HG02943 (cell line): ENCODE results near the gene ZNF70.
"Not testable (repeated sequence)": the region's sequence is repeated elsewhere in the genome, so short reads cannot be mapped to it uniquely, and the experiment has no call there.

Experiments
- ATAC-seq: cut with Tn5 transposase; IDR thresholded peaks from one replicate; pipeline ENCODE4 v1.9.1; 2021; ENCODE audit warnings: mild to moderate bottlenecking, low read depth, moderate library complexity; ENCODE audit not compliant: unreplicated experiment

The ZNF70 gene

GRCh38 chr22:23760056-23760455 is 9.1 kb upstream of the ZNF70 start:
- no peak for ATAC-seq

- ATAC-seq: no peak
Observed at GRCh38 chr22:23759566-23759965, 8.7 kb upstream of the ZNF70 start.

DNA sequence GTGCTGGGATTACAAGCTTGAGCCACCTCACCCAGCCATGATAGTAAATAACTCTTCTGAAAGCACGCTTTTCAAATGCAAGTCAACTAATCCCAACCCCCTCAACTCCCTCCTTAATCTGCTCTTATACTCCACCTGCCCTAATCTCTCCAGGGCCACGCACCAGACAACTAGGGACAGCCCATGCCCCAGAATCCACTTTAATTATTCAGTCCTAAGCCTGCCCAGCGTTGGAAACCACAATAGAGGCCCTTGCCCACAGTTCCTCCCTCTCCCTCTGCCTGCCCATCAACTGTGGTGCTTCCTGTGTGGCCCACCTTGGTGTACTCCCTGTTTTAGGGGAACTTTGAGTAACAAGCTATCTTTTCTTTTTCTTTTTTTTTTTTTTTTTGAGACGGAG is 6.0 kb upstream of the ZNF70 start:
- ATAC-seq: no peak

- no peak for ATAC-seq
Observed at GRCh38 chr22:23755711-23756110, 4.8 kb upstream of the ZNF70 start.

DNA sequence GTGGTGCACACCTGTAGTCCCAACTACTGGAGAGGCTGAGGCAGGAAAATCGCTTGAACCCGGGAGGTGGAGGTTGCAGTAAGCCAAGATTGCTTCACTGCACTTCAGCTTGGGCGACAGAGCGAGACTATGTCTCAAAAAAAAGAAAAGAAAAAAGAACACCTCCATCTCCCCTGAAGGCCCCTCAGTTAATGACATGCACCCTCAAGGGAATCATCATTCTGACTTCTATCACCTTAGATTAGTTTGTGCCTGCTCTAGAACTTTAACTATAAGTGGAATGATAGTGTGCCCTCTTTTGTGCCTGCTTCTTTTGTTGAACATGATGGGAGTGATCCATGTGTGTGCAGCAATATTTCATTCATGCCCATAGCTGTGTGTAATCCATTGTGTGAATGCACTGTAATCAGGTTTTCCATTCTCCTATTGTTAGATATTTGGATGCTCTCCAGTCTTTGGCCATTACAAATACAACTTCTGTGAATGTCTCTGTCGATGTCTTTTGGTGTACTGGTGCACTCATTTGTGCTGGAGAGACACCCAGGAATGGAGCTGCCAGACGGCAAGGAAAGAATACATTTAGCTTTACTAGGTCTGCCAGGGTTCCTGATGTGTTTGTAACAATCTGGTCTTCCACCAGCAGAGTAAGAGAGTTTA is 4.2 kb upstream of the ZNF70 start:
- no peak for ATAC-seq

GRCh38 chr22:23754220-23754919 is 3.5 kb upstream of the ZNF70 start, which contains the start of gene VPREB3:
Gene VPREB3 (minus strand): TSS chr22:23754425. CDS start chr22:23754363, 62 bp downstream.
- no peak for ATAC-seq

- no peak for ATAC-seq
Observed at GRCh38 chr22:23753385-23753784, 2.5 kb upstream of the ZNF70 start.

DNA sequence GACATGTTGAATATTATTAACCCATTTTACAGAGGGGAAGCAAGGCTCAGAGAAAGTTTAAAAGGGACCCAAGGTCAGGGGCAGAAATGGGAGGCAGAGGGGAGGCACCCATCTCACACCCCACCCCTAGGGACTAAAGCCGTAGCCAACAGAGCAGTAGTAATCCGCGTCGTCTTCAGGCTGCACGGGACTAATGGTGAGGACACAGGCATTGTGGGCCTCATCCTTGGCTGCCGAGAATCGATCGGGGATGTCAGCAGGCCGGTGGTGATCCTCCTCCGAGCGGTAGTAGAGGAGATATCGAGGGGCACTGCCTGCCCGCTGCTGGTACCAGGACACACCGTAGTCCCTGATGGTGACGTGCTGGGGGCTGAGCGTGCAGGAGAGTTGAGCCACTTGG is 1.8 kb upstream of the ZNF70 start:
- no peak for ATAC-seq

DNA sequence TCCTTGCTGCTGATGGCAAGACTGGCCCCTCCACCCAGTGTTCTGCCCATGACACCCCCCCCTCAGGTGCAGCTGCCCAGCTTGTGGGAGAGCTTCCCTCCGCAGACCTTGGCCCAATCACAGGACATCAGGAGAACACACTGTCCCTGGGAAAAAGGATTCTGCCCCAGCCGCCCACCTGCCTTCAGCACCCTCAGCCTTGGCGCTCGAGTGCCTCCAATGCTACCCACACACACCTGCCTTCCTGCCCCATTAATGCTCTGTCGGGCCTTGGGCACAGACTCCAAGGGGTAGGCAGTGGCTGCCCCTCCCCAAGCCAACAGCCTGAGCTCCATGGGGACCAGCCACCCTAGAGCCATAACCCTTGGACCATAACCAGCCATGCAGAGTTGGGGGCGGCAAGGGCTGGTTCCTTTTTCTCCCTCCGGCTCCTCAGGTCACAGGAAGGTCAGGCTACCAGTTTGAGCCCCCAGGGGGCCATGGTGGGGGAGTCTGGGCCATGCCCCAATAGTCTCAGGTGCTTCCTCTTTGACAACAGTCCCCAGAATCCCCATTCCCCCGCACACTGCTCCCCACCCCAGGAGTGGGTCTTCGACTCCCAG is 1.3 kb upstream of the ZNF70 start:
- ATAC-seq: no peak

DNA sequence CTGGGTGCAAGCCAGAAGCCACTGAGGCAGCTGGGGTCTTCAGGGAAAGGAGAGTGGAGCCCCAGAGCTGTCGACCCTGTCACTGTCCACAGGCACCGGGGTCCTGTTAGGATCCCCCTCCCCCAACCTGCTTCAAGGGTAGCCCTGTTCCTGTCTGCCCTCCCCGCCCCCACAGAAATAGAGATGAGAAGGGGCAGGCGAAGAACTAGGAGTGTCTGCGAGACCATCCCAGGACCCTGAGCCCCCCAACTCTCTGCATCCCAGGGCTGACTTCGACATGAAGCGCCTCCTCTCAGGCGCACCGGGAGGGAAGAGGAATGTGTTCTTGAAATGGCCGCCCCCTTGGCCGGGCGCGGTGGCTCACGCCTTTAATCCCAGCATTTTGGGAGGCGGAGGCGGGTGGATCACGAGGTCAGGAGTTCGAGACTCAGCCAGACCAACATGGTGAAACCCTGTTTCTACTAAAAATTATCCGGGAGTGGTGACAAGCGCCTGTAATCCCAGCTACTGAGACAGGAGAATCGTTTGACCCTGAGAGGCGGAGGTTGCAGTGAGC is 607 bp upstream of the ZNF70 start:
- ATAC-seq: peak; percentile 18

DNA sequence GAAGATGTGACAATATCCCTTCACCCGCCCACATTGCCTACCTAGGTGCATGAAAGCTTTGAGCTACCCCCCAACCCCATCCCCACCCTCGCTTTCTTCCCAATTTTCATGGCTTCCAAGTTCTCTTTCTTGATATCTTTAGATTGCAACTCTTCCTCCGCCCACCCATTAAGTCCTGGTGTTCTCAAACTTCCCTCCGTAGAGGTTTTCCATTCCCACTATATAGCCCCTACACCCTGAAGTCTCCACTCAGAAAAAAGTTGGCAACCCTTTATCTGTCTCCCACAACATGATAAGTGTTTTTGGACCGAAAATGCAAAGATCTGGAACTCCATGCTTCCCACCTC is 572 bp downstream of the ZNF70 start:
- no peak for ATAC-seq

GRCh38 chr22:23749841-23750301 is 1.0 kb downstream of the ZNF70 start:
- ATAC-seq: no peak

DNA sequence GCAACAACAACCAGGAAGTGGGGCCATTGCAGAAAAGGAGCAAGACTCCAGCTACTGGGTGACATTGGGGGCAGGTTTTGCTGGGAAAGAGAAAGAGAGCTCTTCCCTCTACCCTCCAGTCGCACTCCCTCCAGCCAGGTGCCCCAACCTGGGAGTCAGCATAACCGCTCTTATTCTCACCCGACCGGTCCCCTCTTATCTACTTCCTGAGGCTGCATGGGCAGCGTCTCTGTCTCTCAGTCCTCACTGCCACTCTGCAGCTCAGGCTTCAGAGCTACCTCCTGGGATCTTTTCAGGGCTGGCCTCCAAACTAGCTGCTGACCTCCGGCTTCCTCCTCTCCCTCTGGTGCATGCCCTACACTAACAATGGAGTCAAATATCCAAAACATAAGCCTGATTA is 5.1 kb downstream of the ZNF70 start:
- ATAC-seq: no peak

DNA sequence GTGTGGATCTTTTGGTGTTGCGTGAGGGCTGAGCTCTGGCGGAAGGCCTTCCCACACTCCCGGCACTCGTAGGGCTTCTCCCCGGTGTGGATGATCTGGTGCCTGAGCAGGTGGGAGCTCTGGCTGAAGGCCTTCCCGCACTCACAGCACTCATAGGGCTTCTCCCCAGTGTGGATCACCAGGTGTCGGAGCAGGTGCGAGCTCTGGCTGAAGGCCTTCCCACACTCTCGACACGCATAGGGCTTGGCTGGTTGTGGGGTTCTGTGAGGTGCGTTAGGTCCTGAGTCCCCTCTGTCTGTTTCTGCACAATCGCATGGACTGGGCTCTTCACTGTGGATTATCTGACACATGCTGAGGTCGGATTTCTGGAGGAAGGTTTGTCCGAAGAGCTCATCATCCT is 6.4 kb downstream of the ZNF70 start:
- ATAC-seq: no peak

- ATAC-seq: no peak
Observed at GRCh38 chr22:23744001-23744400, 6.9 kb downstream of the ZNF70 start.

GRCh38 chr22:23743303-23743705 is 7.6 kb downstream of the ZNF70 start:
- no peak for ATAC-seq

GRCh38 chr22:23742505-23743264 is 8.2 kb downstream of the ZNF70 start:
- no peak for ATAC-seq

DNA sequence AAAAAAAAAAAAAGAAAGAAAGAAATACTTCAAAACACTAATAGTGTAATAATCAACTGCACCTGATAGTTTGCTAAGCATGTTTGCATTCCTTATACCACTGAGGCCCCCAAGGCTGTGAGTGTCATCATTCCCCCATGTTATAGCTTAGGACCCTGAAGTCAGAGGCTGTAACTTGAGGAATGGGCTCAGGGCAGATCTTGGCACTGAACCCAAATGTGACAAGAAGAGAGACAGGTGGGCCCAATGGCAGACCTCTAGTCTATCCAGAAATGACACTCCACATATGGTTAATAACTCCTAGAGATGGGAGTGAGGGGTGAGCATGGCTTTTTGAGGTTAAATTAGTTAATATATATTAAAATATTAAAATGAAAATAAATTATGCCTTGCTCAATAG is 13.2 kb downstream of the ZNF70 start:
- no peak for ATAC-seq

DNA sequence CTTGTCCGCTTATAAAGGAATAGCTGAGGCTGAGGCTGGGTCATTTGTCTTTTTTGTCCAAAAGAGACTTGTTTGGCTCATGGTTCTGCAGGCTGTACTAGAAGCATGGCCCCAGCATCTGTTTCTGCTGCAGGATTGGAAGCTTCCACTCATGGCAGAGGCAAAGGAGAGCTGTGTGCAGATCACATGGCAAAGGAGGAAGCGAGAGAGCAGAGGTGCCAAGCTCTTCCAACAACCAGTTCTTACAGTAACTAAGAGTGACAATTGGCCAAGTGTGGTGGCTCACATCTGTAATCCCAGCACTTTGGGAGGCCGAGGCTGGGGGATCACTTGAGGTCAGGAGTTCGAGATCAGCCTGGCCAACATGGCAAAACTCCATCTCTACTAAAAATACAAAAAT is 22.8 kb downstream of the ZNF70 start:
- not testable (repeated sequence) for ATAC-seq

- ATAC-seq: no peak
Observed at GRCh38 chr22:23722724-23723123, 28.2 kb downstream of the ZNF70 start.

GRCh38 chr22:23722160-23722559 is 28.8 kb downstream of the ZNF70 start:
- ATAC-seq: no peak
